AG20443 (cell line): Measurements from ENCODE around the gene CLIP3.
"Not testable (repeated sequence)": the region's sequence is repeated elsewhere in the genome, so short reads cannot be mapped to it uniquely, and the experiment has no call there.

Source experiments
- DNase-seq: peaks from one replicate; pipeline ENCODE4 v3.0.0; 2012; ENCODE audit warnings: low spot score, mixed read lengths

Gene CLIP3

DNA sequence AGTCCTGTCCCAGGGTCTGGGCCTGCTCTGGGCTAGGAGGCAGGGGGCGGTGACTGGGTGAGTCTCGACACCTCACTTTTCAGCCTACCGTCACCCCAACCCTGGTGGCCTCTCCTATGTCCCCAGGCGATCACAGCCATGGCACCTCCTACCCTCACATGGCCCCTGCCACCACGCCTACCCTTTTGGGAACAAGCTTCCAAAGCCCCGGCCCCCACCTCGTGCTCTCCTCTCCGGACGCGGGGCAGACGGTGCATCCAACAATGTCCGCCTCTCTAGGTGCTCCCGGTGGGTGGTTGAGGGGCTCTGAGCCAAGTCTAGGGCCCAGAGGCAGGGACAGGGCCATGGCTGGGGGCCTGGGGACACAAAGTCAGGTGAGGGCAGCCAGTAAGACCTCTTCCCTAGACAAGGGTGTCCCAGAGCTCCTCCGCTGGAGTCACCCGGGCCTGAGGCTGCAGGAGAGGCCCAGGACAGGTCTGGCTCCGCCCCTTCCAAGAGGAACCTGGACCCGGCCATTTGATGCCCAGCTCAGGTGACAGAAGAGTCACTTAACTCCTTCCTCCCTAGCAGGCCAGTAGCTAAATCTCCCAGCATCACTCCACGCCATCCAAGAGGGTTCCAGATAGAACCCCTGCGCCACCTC lies 24.2 kb downstream of the CLIP3 start, which contains the start of gene SYNE4:
TSS of gene SYNE4 (minus strand) at position 478 of the 643 bp plus-strand sequence. CDS start at position 346, 132 bp downstream.
- no peak for DNase-seq

DNA sequence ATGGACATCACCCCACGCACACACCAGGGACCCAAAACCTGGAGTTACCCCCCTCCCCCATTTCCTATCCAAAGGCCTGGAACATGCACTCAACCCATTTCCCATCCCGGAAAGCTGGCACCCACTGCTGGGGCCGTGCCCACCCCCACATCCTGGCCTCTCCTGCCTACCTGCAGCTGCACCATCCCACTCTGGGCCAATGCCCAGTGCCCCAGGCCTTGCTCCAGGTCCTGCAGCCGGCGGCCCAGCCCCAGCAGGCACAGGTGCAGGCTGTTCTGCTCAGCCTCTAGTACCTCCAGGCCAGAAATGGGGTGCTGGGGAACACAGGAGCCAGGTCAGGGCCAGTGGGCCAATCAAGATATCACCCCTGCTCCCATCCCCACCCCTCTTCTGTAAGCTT lies 25.7 kb downstream of the CLIP3 start:
- DNase-seq: no peak

DNA sequence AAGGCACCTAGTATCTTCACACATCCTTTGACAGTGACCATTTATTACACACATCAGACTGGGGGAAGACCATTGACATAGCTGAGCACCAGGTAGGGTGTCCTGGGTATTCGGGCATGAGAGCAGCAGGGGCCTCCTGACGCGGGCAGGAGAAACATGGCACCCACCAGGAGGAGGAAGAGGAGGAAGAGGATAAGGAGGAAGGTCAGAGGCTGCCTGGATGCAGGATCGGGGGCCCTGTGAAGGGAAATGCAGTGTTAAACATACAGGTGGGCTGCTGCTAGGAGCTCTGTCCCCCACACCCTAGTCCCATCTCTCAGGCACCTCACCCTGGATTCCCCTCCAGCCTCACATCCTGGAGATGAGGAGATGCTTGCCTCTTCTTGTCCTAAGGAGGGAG lies 29.4 kb downstream of the CLIP3 start:
- DNase-seq: no peak

DNA sequence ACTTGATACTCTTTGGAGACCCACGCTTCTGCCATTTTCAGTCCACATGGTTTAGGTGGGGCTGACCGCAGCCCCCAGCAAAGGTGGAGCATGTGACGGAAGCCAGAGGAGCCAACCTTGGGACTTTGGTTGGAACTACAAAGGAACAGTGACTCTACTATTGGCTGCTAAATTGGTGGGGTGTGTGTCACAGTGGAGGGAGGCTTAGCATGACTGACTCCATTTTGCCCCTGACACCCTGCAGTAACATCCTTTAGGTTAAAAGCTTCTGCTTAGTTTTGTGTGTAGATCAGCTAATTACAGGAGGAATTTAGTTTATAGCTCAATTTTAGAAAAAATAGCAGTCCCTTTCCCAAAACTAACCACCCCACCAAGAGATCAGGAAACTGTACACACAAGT lies 31.1 kb downstream of the CLIP3 start:
- DNase-seq: no peak

DNA sequence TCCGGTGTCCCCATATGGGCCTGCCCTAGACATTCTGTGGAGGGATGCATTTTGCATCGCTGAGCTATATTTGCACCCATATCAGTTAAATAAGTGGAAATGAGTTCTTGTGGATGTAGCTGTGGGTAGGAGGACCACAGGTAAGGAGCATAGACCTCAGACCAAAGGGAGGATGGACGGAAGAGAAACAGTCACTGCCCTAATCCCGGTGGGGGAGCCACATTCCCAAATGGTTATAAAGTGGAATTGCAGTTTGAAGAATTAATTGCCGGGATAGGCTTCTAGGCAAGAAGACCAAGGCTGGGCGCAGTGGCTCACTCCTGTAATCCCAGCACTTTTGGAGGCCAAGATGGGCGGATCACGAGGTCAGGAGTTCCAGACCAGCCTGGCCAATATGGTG lies 35.9 kb downstream of the CLIP3 start:
- DNase-seq: no peak

DNA sequence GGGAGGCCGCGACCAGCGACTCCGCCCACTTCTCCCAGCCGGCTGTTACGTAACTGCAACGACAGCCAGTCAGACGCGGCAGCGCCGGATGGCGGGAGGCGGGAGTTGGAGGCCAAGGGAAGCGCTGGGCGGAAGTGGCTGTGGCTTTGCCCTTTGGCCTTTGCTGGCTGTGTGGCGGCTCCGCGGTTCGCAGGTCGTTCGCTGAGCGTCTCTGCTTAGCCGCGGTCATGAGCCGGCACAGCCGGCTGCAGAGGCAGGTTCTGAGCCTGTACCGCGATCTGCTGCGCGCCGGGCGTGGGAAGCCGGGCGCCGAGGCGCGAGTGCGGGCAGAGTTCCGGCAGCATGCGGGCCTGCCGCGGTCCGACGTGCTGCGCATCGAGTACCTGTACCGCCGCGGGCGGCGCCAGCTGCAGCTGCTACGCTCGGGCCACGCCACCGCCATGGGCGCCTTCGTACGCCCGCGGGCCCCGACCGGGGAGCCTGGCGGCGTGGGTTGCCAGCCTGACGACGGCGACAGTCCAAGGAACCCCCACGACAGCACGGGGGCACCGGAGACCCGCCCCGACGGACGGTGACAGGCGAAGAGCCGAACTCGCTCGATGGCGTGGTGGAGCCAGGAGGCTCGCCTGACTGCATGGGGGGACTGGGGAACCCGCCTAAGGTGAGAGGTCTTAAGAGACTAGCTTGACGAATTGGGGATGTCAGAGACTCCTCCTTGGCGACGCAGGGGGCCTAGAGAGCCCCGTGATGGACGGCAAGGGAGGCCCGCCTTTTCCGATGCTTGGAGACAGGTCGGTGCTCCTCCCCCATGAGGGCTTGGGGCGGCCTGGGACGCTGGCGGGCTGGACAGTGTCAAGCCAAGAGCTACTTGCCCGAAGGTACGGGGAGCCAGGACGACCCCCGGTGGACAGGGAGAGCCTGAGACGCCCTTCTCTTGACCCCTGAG lies 37.4 kb downstream of the CLIP3 start, which contains the start of gene SDHAF1:
TSS of gene SDHAF1 (plus strand) at position 141 of the 946 bp plus-strand sequence. CDS start at position 228, 87 bp downstream.
- DNase-seq: peak; percentile 98

DNA sequence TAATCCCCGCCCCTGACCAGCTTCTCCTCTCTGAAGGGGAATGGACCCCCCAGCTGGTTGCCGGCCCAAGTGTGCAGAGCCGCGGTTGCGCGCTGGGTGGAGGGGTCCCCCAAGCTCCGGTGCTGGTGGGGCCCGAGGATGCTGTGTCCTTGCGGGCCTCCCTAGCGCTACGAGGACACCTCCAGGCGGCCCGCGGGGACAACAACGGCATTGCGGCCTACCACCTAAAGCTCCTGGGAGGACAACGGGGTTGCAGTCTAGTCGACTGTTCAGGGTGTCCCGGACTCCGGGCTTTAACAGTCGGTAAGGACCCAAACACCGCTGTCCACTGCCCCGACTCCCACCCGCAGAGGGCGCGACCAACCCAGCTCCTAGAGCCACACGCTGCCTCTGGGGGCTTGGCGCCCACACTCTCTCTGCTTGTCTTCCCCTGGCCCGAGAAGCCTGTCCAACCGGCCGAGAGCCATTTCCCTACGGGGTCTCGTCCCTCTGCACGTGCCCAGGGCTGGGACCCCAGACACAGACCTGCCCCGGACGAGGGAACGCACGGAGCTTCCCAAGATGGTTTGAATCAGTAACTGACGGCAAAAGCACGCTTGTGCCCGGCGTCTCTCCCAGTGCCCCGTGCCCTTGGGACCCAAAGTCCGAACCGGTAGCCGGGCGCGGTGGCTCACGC lies 38.6 kb downstream of the CLIP3 start:
- DNase-seq: no peak

DNA sequence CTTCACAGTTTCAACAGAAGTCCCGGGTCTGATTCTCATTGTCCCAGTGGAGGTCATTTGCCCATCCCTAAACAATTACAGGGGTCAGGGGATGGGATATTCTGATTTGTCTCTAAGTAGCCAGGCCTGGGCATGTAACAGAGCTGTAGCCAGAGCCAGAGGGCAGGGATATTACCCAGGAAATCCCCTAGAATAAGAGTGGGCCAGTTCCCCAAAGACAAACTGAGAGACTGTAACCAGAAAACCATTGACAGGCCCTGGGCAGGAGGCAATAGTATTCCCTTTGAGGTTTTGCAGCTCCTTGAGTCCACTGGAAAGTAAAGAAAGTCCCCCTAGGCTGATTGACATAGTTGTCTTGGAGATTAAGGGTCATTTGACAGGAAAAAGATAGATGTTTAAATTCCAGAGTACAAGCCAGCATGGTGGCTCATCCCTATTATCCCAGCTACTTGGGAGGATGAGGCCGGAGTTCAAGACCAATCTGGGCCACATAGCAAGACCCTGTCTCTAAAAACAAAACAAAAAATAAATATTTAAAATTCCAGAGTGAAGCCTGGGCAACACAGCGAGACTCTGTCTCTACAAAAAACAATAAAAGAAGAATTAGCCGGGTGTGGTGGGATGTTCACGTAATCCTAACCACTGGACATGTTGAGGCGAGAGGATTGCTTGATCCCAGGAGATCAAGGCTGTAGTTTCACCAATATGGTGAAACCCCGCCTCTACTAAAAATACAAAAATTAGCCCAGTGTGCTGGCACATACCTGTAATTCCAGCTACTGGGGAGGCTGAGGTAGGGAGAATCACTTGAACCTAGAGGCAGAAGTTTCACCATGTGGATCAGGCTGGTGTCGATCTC lies 39.5 kb downstream of the CLIP3 start:
- no peak for DNase-seq

DNA sequence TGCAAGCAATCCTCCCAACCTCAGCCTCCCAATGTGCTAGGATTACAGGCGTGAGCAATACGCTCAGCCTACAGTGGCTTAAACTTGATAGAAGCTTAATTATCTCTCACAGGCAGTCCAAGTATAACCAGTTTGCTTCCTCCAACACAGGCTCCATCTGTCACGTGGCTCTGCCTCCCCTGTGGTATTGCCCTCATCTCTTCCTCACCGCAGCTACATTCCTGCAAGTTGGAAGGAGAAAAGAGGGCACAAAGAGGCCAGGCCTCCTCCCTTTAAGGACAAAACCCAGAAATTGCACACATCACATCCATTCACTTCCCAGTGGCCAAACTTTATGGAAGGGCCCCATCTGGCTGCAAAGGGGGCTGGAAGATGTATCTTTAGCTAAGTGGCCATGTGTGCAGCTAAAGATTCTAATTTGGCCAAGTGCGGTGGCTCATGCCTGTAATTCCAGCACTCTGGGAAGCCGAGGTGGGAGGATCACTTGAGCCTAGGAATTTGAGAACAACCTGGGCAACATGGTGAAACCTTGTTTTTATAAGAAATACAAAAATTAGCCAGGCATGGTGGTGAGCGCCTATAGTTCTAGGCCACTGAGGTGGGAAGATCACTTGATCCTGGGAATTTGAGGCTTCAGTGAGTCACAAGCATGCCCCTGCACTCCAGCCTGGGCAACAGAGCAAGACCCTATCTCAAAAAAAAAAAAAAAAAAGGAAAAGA lies 40.8 kb downstream of the CLIP3 start:
- no peak for DNase-seq

DNA sequence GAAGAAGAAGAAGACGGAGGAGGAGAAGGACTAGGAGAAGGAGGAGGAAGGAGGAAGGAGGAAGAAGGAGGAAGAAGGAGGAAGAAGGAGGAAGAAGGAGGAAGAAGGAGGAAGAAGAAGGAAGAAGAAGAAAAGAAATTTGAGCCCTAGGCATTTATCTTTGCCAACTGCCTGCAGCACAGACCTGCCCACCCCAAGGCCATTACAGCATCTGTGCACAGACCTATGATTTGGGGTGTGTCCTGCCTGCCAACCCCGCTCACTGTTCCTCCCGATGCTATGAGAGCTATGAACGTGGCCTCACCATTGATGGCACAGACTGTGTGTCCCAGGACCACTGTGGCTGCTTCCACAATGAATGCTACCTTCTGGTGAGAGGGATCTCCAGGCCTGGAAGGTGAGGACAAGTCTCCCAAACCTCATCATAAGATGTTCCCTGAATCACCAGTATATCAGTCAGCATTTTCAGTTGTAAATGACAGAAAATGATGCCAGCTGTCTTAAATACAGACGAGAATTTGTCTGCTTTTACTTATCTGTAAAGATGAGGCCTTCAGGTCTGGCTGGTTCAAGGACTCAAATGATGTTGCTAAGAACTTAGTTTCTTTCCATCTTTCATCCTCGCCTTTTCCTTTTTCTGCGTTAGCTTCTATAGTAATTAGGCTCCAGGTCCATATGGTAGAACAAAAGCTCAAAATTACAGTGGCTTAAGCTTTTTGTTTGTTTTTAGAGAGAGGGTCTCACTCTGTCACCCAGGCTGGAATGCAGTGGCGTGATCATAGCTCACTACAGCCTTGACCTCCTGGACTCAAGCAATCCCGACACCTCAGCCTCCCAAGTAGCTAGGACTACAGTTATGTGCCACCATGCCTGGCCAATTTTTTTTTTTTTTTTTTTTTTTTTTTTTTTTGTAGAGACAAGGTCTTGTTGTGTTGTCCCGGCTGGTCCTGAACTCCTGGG lies 41.6 kb downstream of the CLIP3 start:
- no peak for DNase-seq

DNA sequence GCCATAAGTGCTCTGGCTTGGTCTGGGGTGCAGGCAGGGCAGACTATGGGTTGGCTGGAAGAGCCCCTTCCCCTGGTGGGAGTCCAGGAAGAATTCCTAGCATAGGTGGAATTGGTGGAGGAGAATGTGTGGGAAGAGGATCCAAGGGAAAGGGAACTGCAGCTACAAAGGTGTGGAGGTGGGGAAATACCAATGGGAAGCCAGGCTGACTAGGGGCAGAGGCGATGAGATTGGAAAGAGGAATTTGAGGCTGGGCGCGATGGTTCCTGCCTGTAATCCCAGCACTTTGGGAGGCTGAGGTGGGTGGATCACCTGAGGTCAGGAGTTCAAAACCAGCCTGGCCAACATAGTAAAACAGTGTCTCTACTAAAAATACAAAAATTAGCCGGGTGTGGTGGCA lies 42.5 kb downstream of the CLIP3 start:
- no peak for DNase-seq

DNA sequence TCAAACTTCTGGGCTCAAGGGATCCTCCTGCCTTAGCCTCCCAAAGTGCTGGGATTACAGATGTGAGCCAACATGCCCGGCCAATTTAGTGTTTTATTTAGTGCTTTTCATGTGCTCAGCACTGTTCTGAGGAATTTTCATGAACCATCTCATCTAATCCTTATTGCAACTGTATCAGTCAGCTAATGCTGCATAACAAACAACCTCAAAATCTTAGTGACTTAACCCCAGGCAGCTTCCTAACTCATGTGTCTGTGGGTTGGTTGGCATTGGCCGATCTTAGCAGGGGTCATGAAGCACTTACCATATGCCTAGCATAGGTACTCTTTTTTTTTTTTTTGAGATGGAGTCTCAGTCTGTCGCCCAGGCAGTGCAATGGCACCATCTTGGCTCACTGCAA lies 43.8 kb downstream of the CLIP3 start:
- DNase-seq: no peak

DNA sequence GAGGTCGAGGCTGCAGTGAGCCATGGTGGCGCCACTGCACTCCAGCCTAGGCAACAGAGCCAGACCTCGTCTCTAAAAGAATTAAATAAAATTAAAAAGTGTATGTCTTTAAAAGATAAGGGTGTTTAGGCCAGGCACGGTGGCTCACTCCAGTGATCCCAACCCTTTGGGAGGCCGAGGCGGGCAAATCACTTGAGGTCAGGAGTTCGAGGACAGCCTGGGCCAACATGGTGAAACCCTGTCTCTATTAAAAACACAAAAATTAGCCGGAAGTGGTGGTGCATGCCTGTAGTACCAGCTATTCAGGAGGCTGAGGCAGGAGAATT lies 45.1 kb downstream of the CLIP3 start:
- no peak for DNase-seq

DNA sequence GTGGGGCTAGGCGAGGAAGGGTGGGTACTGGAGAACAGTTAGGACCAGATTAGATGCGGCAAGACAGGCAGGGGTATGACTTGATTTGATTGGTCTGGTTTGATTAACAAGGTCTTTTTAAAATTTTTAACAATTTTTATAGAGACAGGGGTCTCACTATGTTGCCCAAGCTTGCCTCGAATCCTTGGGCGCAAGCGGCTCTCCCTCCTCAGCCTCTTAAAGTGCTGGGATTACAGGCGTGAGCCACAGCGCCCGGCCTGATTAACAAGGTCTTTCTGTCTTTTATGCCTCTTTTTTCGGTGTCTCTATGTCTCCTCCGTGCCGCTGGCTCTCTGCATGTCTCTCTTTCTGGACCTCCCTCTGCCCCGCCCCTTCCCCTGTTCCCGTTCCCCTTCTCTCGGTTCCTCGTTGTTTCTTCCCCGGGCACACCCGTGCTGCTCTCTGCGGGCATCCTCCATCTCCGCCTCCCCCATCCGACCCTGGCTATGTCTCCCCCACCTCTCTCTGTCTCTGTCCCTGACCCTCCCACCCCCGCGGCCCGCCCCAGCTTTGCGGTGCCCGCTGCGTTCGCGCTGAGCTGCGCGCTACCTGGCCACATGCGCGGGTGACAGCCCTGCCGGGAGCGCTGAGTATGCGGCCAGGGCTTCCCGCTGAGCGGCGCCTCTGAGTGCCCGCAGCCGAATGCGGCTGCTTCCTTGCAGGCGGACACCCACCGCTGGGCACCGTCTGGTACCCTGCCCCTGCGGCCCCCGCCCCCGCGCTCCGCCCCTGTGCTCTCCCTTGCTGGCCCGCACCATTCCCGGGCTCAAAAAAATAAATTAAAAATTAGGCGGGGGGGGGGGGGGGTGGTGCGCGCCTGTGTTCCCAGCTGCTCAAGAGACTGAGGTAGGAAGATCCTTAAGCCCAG lies 45.8 kb downstream of the CLIP3 start:
- peak; percentile 43 for DNase-seq

DNA sequence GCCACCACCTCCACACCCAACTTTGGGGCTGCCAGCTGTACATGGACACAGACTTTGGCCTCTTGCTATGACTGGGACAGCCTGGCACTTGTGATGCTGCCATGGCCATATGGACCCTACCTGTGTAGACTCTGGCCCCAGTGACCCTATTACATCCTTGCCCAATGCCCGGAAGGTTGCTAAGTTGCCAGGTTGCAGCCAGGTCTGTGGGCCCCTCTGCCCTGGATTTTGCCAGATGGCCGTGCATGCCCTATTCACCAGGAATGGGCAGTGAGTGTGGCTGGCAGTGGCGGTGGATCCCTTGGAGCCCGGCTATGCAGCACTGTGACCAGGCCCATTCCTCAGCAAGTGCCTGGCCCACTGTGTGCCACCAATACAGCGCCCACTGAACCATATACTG lies 46.6 kb downstream of the CLIP3 start:
- DNase-seq: no peak

DNA sequence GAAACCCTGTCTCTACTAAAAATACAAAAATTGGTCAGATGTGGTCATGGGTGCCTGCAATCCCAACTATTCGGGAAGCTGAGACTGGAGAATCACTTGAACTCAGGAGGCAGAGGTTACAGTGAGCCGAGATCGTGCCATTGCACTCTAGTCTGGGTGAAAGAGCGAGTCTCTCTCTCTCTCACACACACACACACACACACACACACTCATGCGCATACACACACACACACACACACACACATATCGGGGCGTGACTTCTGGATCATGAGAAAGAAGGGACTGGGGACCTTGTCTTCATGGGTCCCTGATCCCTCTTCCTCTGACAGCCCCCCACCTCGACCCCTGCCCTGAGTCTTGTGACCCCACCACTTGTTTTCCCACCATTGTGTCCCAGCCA lies 49.5 kb downstream of the CLIP3 start:
- DNase-seq: no peak

DNA sequence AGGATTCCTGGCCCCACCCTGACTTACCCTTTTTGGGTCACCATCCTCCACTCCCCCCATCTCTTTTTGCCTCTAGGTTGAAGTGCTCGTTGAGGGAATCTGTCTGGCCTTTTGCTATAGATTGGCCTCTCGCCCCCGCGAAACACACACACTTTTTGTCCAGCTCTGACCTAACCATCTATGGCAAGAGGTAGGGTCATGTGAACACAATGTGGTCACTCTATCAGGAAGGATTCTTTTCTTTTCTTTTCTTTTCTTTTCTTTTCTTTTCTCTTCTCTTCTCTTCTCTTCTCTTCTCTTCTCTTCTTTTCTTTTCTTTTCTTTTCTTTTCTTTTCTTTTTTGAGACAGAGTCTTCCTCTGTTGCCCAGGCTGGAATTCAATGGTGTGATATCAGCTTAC lies 51.7 kb downstream of the CLIP3 start:
- DNase-seq: not testable (repeated sequence)

DNA sequence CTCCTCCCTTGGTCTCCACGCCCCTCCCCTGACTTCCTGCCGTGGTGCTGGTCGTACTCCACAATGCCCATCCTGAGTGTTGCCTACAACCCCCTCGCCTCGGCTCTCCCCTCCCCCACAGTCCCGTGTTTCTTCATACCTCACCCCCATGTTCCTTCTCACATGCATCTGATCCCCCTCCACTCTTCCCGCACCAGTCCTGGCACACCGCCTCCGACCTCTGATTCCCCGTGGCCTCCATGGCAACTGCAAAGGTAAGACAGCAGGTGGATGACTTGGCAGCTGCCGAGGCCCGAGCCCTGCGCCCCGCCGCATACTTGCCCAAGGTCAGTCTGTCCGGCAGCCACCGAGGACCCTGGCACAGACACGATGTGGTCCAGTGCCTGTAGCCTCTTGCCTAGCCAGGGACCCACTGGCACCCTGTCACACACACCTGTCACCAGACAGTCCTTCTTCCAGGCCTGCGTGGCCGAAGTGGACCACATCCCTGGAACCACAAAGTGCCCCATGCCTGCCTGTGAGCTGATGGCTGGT lies 53.8 kb downstream of the CLIP3 start:
- no peak for DNase-seq

DNA sequence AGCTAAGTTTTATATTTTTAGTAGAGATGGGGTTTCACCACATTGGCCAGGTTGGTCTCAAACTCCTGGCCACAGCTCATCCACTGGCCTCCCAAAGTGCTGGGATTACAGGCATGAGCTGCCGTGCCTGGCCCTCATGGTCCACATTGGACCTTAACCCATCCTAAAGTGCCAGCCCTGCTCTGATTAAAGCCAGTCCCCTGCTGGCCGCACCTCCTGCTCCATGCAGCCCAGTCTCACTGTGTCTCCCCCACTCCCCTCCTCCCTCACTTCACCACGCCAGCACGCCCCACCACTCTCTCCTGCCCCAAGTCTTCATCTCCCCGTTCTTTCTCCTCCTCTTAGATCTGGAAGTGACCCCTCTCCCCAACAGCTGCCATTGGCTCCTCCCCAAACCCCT lies 54.4 kb downstream of the CLIP3 start:
- DNase-seq: no peak
